NB4 (cell line): ENCODE measurements around the gene ASPRV1.

Experiments
- MYC ChIP-seq: IDR thresholded peaks from 2 replicates; pipeline ENCODE4 v1.6.1; 2011; ENCODE audit warnings: low read depth, low read length
- POLR2A ChIP-seq: IDR thresholded peaks from 2 replicates; pipeline ENCODE4 v1.6.1; 2011; ENCODE audit warnings: mild to moderate bottlenecking; ENCODE audit not compliant: insufficient read length; ENCODE audit errors: extremely low read depth
- TF ChIP-seq, protein P1 (sequence below): IDR thresholded peaks from one replicate; pipeline ENCODE4 v1.5.1; 2012; ENCODE audit warnings: low read depth, low read length
- TF ChIP-seq, protein P2 (sequence below): IDR thresholded peaks from 2 replicates; pipeline ENCODE4 v1.6.1; 2011; ENCODE audit warnings: low read depth, low read length

DNA sequence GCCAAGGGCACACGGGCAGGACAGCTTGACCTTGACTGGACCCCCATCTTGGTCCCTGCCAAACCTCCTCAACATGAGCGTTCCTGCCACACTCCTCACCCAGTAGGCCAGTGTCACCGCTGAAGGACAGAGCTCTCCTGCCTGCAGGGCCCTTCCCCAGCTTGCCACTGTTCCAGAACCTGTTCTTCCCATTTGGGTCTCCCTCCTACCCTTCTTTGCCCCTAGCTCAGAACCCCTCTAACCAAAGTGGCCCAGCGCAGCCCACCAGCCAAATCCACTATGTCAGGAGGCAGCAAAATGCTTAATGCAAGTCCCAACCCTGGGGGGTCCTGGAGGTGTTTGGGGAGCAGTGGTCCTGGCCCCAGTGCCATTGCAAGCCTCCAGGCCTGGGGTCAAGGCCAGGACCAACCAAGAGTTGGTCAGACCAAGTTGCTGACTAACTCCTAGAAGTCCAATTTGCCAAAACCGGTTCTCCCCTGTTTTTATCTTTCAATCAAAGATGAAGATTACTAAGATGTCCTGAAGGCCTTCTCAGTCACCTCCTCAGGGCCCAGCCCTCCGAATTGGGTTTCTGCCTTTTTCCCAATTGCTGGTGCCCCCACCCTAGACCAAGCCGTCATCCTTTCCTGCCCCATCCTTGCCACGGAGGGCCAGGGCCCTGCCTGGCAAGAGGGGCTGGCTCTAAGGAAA is 4.5 kb upstream of the ASPRV1 start:
- TF ChIP-seq, protein P1, sequence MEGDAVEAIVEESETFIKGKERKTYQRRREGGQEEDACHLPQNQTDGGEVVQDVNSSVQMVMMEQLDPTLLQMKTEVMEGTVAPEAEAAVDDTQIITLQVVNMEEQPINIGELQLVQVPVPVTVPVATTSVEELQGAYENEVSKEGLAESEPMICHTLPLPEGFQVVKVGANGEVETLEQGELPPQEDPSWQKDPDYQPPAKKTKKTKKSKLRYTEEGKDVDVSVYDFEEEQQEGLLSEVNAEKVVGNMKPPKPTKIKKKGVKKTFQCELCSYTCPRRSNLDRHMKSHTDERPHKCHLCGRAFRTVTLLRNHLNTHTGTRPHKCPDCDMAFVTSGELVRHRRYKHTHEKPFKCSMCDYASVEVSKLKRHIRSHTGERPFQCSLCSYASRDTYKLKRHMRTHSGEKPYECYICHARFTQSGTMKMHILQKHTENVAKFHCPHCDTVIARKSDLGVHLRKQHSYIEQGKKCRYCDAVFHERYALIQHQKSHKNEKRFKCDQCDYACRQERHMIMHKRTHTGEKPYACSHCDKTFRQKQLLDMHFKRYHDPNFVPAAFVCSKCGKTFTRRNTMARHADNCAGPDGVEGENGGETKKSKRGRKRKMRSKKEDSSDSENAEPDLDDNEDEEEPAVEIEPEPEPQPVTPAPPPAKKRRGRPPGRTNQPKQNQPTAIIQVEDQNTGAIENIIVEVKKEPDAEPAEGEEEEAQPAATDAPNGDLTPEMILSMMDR = no peak
- no peak for TF ChIP-seq POLR2A
- TF ChIP-seq MYC = no peak
- TF ChIP-seq, protein P2, sequence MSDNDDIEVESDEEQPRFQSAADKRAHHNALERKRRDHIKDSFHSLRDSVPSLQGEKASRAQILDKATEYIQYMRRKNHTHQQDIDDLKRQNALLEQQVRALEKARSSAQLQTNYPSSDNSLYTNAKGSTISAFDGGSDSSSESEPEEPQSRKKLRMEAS = no peak
